IPS-20b (cell line): Measurements from ENCODE around the gene GAREM1.

ENCODE experiments used
- H3K27ac ChIP-seq: one replicate; pipeline ENCODE4 v1.5.1; 2013; ENCODE audit warnings: low read length
- H3K27me3 ChIP-seq: 2 replicates; pipeline ENCODE4 v1.6.1; 2013; ENCODE audit warnings: mild to moderate bottlenecking, low read length, inconsistent platforms; ENCODE audit not compliant: insufficient read depth
- H3K36me3 ChIP-seq: 2 replicates; pipeline ENCODE4 v1.6.1; 2013; ENCODE audit warnings: low read depth, mild to moderate bottlenecking, inconsistent platforms, low read length, moderate library complexity; ENCODE audit not compliant: insufficient read depth
- H3K4me1 ChIP-seq: 2 replicates; pipeline ENCODE4 v1.6.1; 2013; ENCODE audit warnings: mild to moderate bottlenecking, control low read depth, inconsistent platforms, low read length, moderate library complexity; ENCODE audit not compliant: insufficient read depth
- H3K4me3 ChIP-seq: 2 replicates; pipeline ENCODE4 v1.5.1; 2013; ENCODE audit warnings: mild to moderate bottlenecking, low read length, inconsistent platforms
- H3K9ac ChIP-seq: 2 replicates; pipeline ENCODE4 v1.6.1; 2013; ENCODE audit warnings: low read depth, mild to moderate bottlenecking, inconsistent platforms, low read length, moderate library complexity
- H3K9me3 ChIP-seq: 2 replicates; pipeline ENCODE4 v1.6.1; 2013; ENCODE audit warnings: mild to moderate bottlenecking, low read depth, low read length, inconsistent platforms; ENCODE audit not compliant: insufficient read depth

GAREM1 gene

GRCh38 chr18:32379891-32380290, 90.8 kb downstream of the GAREM1 start:
- no peak overlapping the region for H3K4me3 ChIP-seq
- H3K9ac ChIP-seq, result no peak overlapping the region
- H3K36me3 ChIP-seq, result no peaks in the 10 kb centered on the region
- H3K9me3 ChIP-seq, result no peaks in the 10 kb centered on the region
- H3K27me3 ChIP-seq, result no peaks in the 10 kb centered on the region
- no peaks in the 10 kb centered on the region for H3K4me1 ChIP-seq
- no peak overlapping the region for H3K27ac ChIP-seq

- Histone ChIP-seq H3K27me3 (no peaks in the 10 kb centered on the region), H3K9me3 (no peaks in the 10 kb centered on the region), H3K36me3 (no peaks in the 10 kb centered on the region), H3K27ac (no peak overlapping the region), H3K4me1 (no peaks in the 10 kb centered on the region), H3K9ac (no peak overlapping the region; the same call in 1 of the 2 replicates), H3K4me3 (no peak overlapping the region)
These were observed 92.0 kb downstream of the GAREM1 start for GRCh38 chr18:32378705-32379104.

DNA sequence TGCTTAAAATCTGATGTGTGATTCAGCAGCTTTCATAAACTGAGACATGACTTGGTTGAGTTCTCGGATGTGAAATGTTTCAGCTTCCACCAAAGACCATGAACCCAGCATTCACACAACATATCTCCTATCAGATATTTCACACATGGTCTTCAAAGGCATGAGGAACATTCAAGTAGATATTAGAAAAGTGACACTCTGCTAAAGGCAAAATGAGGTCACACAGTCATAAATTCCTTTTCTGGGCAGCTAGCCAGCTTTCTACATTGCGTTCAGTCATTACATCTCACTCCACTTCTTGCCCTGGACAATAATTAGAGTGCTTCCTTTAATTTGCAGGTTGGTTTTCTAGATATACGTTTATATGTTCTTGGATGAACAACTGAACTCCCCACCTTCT, 96.7 kb downstream of the GAREM1 start:
- Histone ChIP-seq H3K9me3 (no peaks in the 10 kb centered on the region), H3K27ac (no peak overlapping the region), H3K27me3 (no peaks in the 10 kb centered on the region), H3K36me3 (no peaks in the 10 kb centered on the region), H3K4me1 (0 out of 2 replicates have a peak, but pooled peaks cover 3% of the 10 kb centered on the region), H3K9ac (no peak overlapping the region), H3K4me3 (no peak overlapping the region)

GRCh38 chr18:32373505-32373904, 97.2 kb downstream of the GAREM1 start:
- H3K9ac ChIP-seq, result no peak overlapping the region
- H3K4me1 ChIP-seq, result 0 out of 2 replicates have a peak, but pooled peaks cover 3% of the 10 kb centered on the region
- H3K36me3 ChIP-seq, result no peaks in the 10 kb centered on the region
- H3K9me3 ChIP-seq, result no peaks in the 10 kb centered on the region
- H3K4me3 ChIP-seq, result no peak overlapping the region
- no peaks in the 10 kb centered on the region for H3K27me3 ChIP-seq
- H3K27ac ChIP-seq, result no peak overlapping the region

GRCh38 chr18:32372381-32373061, 98.2 kb downstream of the GAREM1 start:
- H3K36me3 ChIP-seq, result no peaks in the 10 kb centered on the region
- no peaks in the 10 kb centered on the region for H3K27me3 ChIP-seq
- H3K4me3 ChIP-seq, result no peak overlapping the region
- 0 out of 2 replicates have a peak, but pooled peaks cover 3% of the 10 kb centered on the region for H3K4me1 ChIP-seq
- H3K9ac ChIP-seq, result no peak overlapping the region
- no peaks in the 10 kb centered on the region for H3K9me3 ChIP-seq
- H3K27ac ChIP-seq, result no peak overlapping the region

GRCh38 chr18:32372047-32372380, 98.7 kb downstream of the GAREM1 start:
- Histone ChIP-seq H3K27me3 (no peaks in the 10 kb centered on the region), H3K4me1 (0 out of 2 replicates have a peak, but pooled peaks cover 3% of the 10 kb centered on the region), H3K9me3 (no peaks in the 10 kb centered on the region), H3K27ac (no peak overlapping the region), H3K9ac (no peak overlapping the region), H3K4me3 (no peak overlapping the region), H3K36me3 (no peaks in the 10 kb centered on the region)

DNA sequence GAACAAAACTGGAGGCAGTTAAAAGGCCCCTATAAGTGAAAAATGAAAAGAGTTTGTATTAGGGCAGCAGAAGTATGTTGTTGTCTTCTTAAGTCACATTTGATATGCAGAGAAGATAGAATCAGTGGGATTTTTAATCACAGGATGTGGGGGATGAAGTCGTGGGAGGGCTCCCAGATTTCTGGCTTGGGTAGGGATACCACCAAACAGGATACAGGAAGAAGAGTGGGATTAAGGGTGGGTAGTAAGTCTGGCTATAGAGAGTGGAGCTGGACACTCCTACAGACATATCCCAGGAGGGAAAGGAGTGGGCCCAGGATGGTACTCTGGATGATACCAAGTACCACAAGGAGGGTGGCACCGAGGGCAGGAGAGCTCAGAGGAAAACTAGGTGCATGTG, 99.3 kb downstream of the GAREM1 start:
- H3K36me3 ChIP-seq, result no peaks in the 10 kb centered on the region
- H3K4me3 ChIP-seq, result no peak overlapping the region
- H3K9ac ChIP-seq, result no peak overlapping the region
- no peak overlapping the region for H3K27ac ChIP-seq
- no peaks in the 10 kb centered on the region for H3K27me3 ChIP-seq
- no peaks in the 10 kb centered on the region for H3K9me3 ChIP-seq
- 0 out of 2 replicates have a peak, but pooled peaks cover 3% of the 10 kb centered on the region for H3K4me1 ChIP-seq

GRCh38 chr18:32368991-32369390, 101.7 kb downstream of the GAREM1 start:
- Histone ChIP-seq H3K27ac (no peak overlapping the region), H3K4me1 (0 out of 2 replicates have a peak, but pooled peaks cover 3% of the 10 kb centered on the region), H3K27me3 (no peaks in the 10 kb centered on the region), H3K9me3 (no peaks in the 10 kb centered on the region), H3K4me3 (no peak overlapping the region), H3K9ac (no peak overlapping the region), H3K36me3 (no peaks in the 10 kb centered on the region)

- no peaks in the 10 kb centered on the region for H3K27me3 ChIP-seq
- no peak overlapping the region for H3K27ac ChIP-seq
These were observed 102.5 kb downstream of the GAREM1 start for GRCh38 chr18:32368170-32368569.

GRCh38 chr18:32366586-32367538, 103.8 kb downstream of the GAREM1 start:
- no peak overlapping the region for H3K4me3 ChIP-seq
- H3K27ac ChIP-seq, result no peak overlapping the region
- no peaks in the 10 kb centered on the region for H3K36me3 ChIP-seq
- no peak overlapping the region for H3K9ac ChIP-seq
- H3K4me1 ChIP-seq, result no peaks in the 10 kb centered on the region
- H3K9me3 ChIP-seq, result no peaks in the 10 kb centered on the region
- no peaks in the 10 kb centered on the region for H3K27me3 ChIP-seq

More at GRCh38 chr18:32368170-32368569, 102.5 kb downstream of the GAREM1 start:
- 0 out of 2 replicates have a peak, but pooled peaks cover 3% of the 10 kb centered on the region for H3K4me1 ChIP-seq
- H3K9ac ChIP-seq, result no peak overlapping the region
- no peaks in the 10 kb centered on the region for H3K9me3 ChIP-seq
- H3K36me3 ChIP-seq, result no peaks in the 10 kb centered on the region
- no peak overlapping the region for H3K4me3 ChIP-seq

GRCh38 chr18:32362484-32362883, 108.2 kb downstream of the GAREM1 start:
- 0 out of 2 replicates have a peak, but pooled peaks cover 5% of the 10 kb centered on the region for H3K4me1 ChIP-seq
- no peaks in the 10 kb centered on the region for H3K36me3 ChIP-seq
- H3K4me3 ChIP-seq, result no peak overlapping the region

More at GRCh38 chr18:32362484-32362883, 108.2 kb downstream of the GAREM1 start:
- no peak overlapping the region for H3K27ac ChIP-seq
- H3K9me3 ChIP-seq, result no peaks in the 10 kb centered on the region
- no peaks in the 10 kb centered on the region for H3K27me3 ChIP-seq
- H3K9ac ChIP-seq, result no peak overlapping the region
